IMR-90 (cell line): ENCODE data around the gene ZNF311. TPM values are rescaled to one million over a fixed set of nuclear protein-coding genes. Genes with fewer than 3 reads are reported as not detected.

Source experiments
- ATAC-seq: fragments of 200-7000 bp; cut with Tn5 transposase; 2 replicates; pipeline ENCODE4 v1.9.1; 2020; ENCODE audit warnings: low read depth, mild to moderate bottlenecking, moderate library complexity
- BruUV-seq: library from RNA; stranded (reverse); fragments of 400-500 nt; replicated peaks from 2 replicates; lab custom pipeline; 2021; lab: Mats Ljungman, UMichigan
- CTCF ChIA-PET: fragments of 300-600 bp; formaldehyde crosslinking; extraction: SDS; loops from one replicate; lab custom pipeline; 2021; ENCODE audit warnings: antibody characterized with exemption; lab: Yijun Ruan, JAX
- POLR2A ChIA-PET: fragments of 300-600 bp; sonication (Branson Sonifier 250); formaldehyde crosslinking; loops from one replicate; lab custom pipeline; 2022; ENCODE audit warnings: antibody characterized with exemption; ENCODE audit not compliant: unreplicated experiment; lab: Charles Lee
- DNase-seq: peaks from one replicate; pipeline ENCODE4 v3.0.0; 2013
- H2AFZ ChIP-seq: replicated peaks from 2 replicates; pipeline ENCODE3; 2013; ENCODE audit warnings: low read length, mild to moderate bottlenecking; ENCODE audit not compliant: poor library complexity
- H2AK5ac ChIP-seq: 2 replicates; pipeline ENCODE4 v1.6.1; 2013; ENCODE audit warnings: low read depth, low read length, inconsistent platforms
- H2AK9ac ChIP-seq: replicated peaks from 2 replicates; pipeline ENCODE3; 2013; ENCODE audit warnings: mild to moderate bottlenecking, low read depth, low read length, moderate library complexity; ENCODE audit not compliant: poor library complexity
- H2BK120ac ChIP-seq: 2 replicates; pipeline ENCODE4 v1.6.1; 2013; ENCODE audit warnings: low read depth, low read length, inconsistent platforms
- H2BK15ac ChIP-seq: 3 replicates; pipeline ENCODE4 v1.6.1; 2013; ENCODE audit warnings: low read depth, low read length, inconsistent platforms
- H2BK20ac ChIP-seq: 2 replicates; pipeline ENCODE4 v1.6.1; 2013; ENCODE audit warnings: low read depth, mild to moderate bottlenecking, inconsistent platforms, low read length, moderate library complexity
- H2BK5ac ChIP-seq: 2 replicates; pipeline ENCODE4 v1.6.1; 2013; ENCODE audit warnings: mild to moderate bottlenecking, low read depth, low read length, inconsistent platforms; ENCODE audit not compliant: poor library complexity, severe bottlenecking
- H3K14ac ChIP-seq: replicated peaks from 2 replicates; pipeline ENCODE4 v1.6.1; 2013; ENCODE audit warnings: low read depth, low read length, inconsistent platforms
- H3K18ac ChIP-seq: 2 replicates; pipeline ENCODE4 v1.6.1; 2013; ENCODE audit warnings: low read depth, low read length, control low read depth
- H3K23ac ChIP-seq: 2 replicates; pipeline ENCODE4 v1.6.1; 2013; ENCODE audit warnings: low read depth, low read length, inconsistent platforms
- H3K27ac ChIP-seq: 2 replicates; pipeline ENCODE4 v1.5.1; 2013; ENCODE audit warnings: mild to moderate bottlenecking, control low read depth, low read length; ENCODE audit not compliant: insufficient read depth
- H3K27me3 ChIP-seq: 2 replicates; pipeline ENCODE4 v1.6.1; 2013; ENCODE audit warnings: low read length; ENCODE audit not compliant: control insufficient read depth, insufficient read depth
- H3K36me3 ChIP-seq: 2 replicates; pipeline ENCODE4 v1.6.1; 2013; ENCODE audit warnings: low read length, mixed read lengths; ENCODE audit not compliant: control insufficient read depth, insufficient read depth
- H3K4ac ChIP-seq: 2 replicates; pipeline ENCODE4 v1.6.1; 2013; ENCODE audit warnings: low read depth, low read length, inconsistent platforms
- H3K4me1 ChIP-seq: 2 replicates; pipeline ENCODE4 v1.6.1; 2013; ENCODE audit warnings: low read length, mixed read lengths; ENCODE audit not compliant: control insufficient read depth, insufficient read depth
- H3K4me2 ChIP-seq: 2 replicates; pipeline ENCODE4 v1.6.1; 2013; ENCODE audit warnings: low read depth, mild to moderate bottlenecking, control low read depth, low read length, moderate library complexity
- H3K4me3 ChIP-seq: 2 replicates; pipeline ENCODE4 v1.5.1; 2013; ENCODE audit warnings: low read depth, mild to moderate bottlenecking, control low read depth, low read length, moderate library complexity; ENCODE audit not compliant: insufficient read depth
- H3K56ac ChIP-seq: 2 replicates; pipeline ENCODE4 v1.6.1; 2013; ENCODE audit warnings: low read length, inconsistent platforms; ENCODE audit not compliant: insufficient read depth; ENCODE audit errors: extremely low read depth
- H3K79me1 ChIP-seq, 2 experiments: 2 replicates each; pipeline ENCODE4 v1.6.1; 2013; ENCODE audit warnings: low read length in 2 of 2, inconsistent platforms in 1 of 2, low read depth in 1 of 2
- H3K9ac ChIP-seq: 2 replicates; pipeline ENCODE4 v1.6.1; 2013; ENCODE audit warnings: low read depth, low read length, control low read depth
- H3K9me1 ChIP-seq: 2 replicates; pipeline ENCODE4 v1.6.1; 2013; ENCODE audit warnings: low read length, inconsistent platforms; ENCODE audit not compliant: insufficient read depth
- H3K9me3 ChIP-seq: 2 replicates; pipeline ENCODE4 v1.6.1; 2013; ENCODE audit warnings: low read length; ENCODE audit not compliant: control insufficient read depth, insufficient read depth
- H4K20me1 ChIP-seq: 2 replicates; pipeline ENCODE4 v1.6.1; 2013; ENCODE audit warnings: low read length, inconsistent platforms; ENCODE audit not compliant: insufficient read depth
- H4K5ac ChIP-seq: 2 replicates; pipeline ENCODE4 v1.6.1; 2013; ENCODE audit warnings: mild to moderate bottlenecking, low read depth, low read length, control low read depth
- H4K8ac ChIP-seq, 2 experiments: 2 replicates each; pipeline ENCODE4 v1.6.1; 2013; ENCODE audit warnings: low read depth in 2 of 2, low read length in 2 of 2, control low read depth in 1 of 2, inconsistent platforms in 1 of 2
- H4K91ac ChIP-seq: 2 replicates; pipeline ENCODE4 v1.6.1; 2013; ENCODE audit warnings: low read depth, low read length, inconsistent platforms; ENCODE audit not compliant: insufficient read depth
- NFE2L2 ChIP-seq: fragments of 150-350 bp; IDR thresholded peaks from 2 replicates; pipeline ENCODE4 v1.6.1; 2016; ENCODE audit warnings: low read depth, mild to moderate bottlenecking, low read length
- WGBS, 2 experiments: methylation state at CpG; one replicate each; pipeline versions ENCODE4 v1.1.5 to v1.1.7; 2013; ENCODE audit warnings: missing lambda C conversion rate in 2 of 2; ENCODE audit not compliant: insufficient read length in 1 of 2; ENCODE audit errors: extremely low coverage in 2 of 2; 5-methylcytosine and 5-hydroxymethylcytosine counted together
- dilution Hi-C: fragments of 300-500 bp; cut with HindIII; formaldehyde crosslinking; loops from one replicate; pipeline ENCODE4 v1.14.3; 2018; ENCODE audit warnings: low sequenced_read_pairs; ENCODE audit not compliant: unreplicated experiment
- in situ Hi-C: fragments of 300-500 bp; cut with MboI; formaldehyde crosslinking; loops from 3 replicates; pipeline ENCODE4 v1.14.3; 2019; ENCODE audit warnings: low sequenced_read_pairs, inconsistent platforms, mixed read lengths
- intact Hi-C: fragments of 100-400 bp; cut with micrococcal nuclease; formaldehyde crosslinking; loops from 2 replicates; pipeline ENCODE4 v1.10.0; 2022
- polyA plus RNA-seq, 3 experiments: library from polyadenylated mRNA; depleted of rRNA; stranded (reverse); fragments of >200 nt; gene quantifications; 2 replicates each; pipeline ENCODE4 v1.2.3, GENCODE V29; 2012; ENCODE audit warnings: low replicate concordance in 1 of 3
- total RNA-seq: library from RNA; depleted of rRNA; stranded (reverse); fragments of >200 nt; gene quantifications from 2 replicates; pipeline ENCODE4 v1.2.3, GENCODE V29; 2012

Gene ZNF311
- total and polyA plus RNA-seq, 2 of the 4 experiments (the other 2 are of a cell fraction): 0.34 to 0.36 TPM

DNA sequence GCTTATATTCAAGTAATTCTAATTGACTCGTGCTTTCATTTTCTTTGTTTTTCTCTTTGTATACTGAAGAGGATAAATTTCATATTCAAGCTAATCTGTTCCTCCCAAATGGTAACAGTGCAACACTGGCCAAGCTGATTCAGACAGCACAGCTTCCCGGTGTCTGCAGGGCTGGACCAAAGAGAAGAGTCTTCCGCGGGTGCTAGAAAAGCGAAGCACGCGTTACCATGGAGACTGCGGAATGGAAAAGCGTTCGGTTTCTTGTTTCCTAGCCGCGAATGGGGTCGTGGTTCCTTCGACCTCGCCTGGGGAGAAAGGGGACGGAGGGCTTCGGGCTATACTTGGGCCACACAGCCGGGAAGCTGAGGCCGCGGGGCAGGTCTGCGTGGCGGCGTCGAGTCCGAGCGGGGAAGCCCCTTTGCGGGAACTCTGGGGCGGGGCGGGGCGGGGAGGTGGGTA, 6.2 kb upstream of the ZNF311 start:
- no peak overlapping the region for H3K23ac ChIP-seq
- no peak overlapping the region for H3K4ac ChIP-seq
- no peak overlapping the region for H4K91ac ChIP-seq
- no peak overlapping the region for H4K8ac ChIP-seq
- intact Hi-C loops (loop anchor here (10.0 kb wide), 1 partner anchor 147 kb away; no protein-coding TSS in a partner anchor), dilution Hi-C loops (no loop called here), in situ Hi-C loops (loop anchor here (5.0 kb wide), 1 partner anchor 324 kb away; no protein-coding TSS in a partner anchor)
- no peak overlapping the region for H3K14ac ChIP-seq
- no peak overlapping the region for H2AK9ac ChIP-seq
- no peak overlapping the region for H4K5ac ChIP-seq
- no peak for TF ChIP-seq NFE2L2
- BruUV-seq: no TSS peak
- no peak overlapping the region for H2BK20ac ChIP-seq
- H3K4me1 ChIP-seq: no peaks in the 10 kb centered on the region
- no peaks in the 10 kb centered on the region for H3K9me1 ChIP-seq
- H2AK5ac ChIP-seq: no peak overlapping the region
- H3K9me3 ChIP-seq: no peaks in the 10 kb centered on the region
- H4K20me1 ChIP-seq: no peaks in the 10 kb centered on the region
- H3K56ac ChIP-seq: no peak overlapping the region
- H3K4me2 ChIP-seq: peak overlapping the region; percentile 79
- no peak overlapping the region for H2BK5ac ChIP-seq
- H2BK15ac ChIP-seq: no peak overlapping the region
- H3K9ac ChIP-seq: 0 out of 2 replicates have a peak overlapping the region, but pooled peaks have one; percentile 2
- H2AFZ ChIP-seq: peak overlapping the region; percentile 89
- no peak overlapping the region for H3K18ac ChIP-seq
- H2BK120ac ChIP-seq: no peak overlapping the region
- ChIA-PET POLR2A (no interaction called here), CTCF (interaction anchor here (0.7 to 0.8 kb wide), 2 partner anchors 10 to 251 kb away, joined by 3 read pairs; no protein-coding TSS in a partner anchor)
- no peak overlapping the region for H3K27ac ChIP-seq
- WGBS, 2 experiments: 0% methylated on average over 4 of the region's 30 CpGs; no CpG with 5 or more reads in 1 of the 2 experiments
- peak overlapping the region; percentile 58 for H3K4me3 ChIP-seq
- ATAC-seq (peak; percentile 94), DNase-seq (peak; percentile 51)
- no peaks in the 10 kb centered on the region for H3K36me3 ChIP-seq
- no peaks in the 10 kb centered on the region for H3K79me1 ChIP-seq
- H3K27me3 ChIP-seq: peaks cover 10% of the 10 kb centered on the region
